ENCODE results near the gene ITPK1.

DNA sequence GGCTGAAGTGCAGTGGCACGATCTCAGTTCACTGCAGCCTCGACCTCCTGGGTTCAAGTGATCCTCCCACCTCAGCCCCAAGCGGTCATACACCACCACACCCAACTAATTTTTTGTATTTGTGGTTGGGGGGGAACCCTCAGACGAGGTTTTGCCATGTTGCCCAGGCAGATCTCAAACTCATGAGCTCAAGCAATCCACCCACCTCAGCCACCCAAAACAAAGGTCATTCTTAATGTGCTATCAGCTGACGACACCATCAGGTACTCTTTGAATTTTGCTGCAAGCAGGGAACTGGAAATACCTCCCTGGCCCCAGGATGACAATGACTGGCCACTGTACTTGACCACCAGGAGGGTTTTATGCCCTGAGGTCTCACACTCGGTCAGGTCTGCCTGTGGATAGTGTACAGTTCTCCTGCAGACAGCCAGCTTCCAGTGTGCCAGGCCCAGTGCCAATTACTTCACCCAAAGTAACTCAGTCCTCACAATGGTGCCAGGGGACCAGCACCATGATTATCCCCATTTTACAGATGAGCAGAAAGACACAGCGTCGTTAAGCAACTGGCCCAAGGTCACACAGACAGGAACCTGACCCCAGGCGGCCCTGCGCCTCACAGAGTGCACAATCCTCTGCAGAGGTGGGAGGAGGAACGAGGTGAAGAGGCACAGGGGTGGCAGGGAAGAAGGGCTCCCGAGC, 42.9 kb downstream of the ITPK1 start:
- TF ChIP-seq, protein P1, sequence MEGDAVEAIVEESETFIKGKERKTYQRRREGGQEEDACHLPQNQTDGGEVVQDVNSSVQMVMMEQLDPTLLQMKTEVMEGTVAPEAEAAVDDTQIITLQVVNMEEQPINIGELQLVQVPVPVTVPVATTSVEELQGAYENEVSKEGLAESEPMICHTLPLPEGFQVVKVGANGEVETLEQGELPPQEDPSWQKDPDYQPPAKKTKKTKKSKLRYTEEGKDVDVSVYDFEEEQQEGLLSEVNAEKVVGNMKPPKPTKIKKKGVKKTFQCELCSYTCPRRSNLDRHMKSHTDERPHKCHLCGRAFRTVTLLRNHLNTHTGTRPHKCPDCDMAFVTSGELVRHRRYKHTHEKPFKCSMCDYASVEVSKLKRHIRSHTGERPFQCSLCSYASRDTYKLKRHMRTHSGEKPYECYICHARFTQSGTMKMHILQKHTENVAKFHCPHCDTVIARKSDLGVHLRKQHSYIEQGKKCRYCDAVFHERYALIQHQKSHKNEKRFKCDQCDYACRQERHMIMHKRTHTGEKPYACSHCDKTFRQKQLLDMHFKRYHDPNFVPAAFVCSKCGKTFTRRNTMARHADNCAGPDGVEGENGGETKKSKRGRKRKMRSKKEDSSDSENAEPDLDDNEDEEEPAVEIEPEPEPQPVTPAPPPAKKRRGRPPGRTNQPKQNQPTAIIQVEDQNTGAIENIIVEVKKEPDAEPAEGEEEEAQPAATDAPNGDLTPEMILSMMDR (IDR thresholded peaks at IDR 0.05; ENCODE audit: low read depth, low read length), result no peak
- TF ChIP-seq EZH2phosphoT487 (IDR thresholded peaks at IDR 0.05; ENCODE audit: low read depth), result no peak
